Measurements from ENCODE around the gene GNA14.
"Not testable (repeated sequence)": the region's sequence is repeated elsewhere in the genome, so short reads cannot be mapped to it uniquely, and the experiment has no call there.

The GNA14 gene

GRCh38 chr9:77588271-77588937 is 59.7 kb downstream of the GNA14 start:
- peak; percentile 88 for DNase-seq (ENCODE audit: low read depth)

DNA sequence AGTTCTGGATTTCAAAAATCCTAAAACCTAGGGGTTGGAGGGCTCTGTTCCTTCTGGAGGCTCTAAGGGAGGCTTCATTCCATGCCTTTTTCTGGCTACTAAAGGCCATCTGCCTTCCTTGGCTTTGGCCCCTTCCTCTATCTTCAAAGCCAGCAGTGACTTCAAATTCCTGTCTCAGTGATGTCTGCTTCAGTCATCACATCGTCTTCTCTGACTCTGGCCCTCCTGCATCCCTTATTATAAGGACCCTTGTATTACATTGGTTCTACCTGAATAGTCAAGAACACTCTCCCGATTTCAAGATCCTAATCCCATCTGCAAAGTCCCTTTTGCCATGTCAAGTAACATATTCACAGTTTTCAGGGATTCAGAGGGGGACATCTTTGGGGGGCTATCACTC is 60.3 kb downstream of the GNA14 start:
- no peak for DNase-seq (ENCODE audit: low read depth)

DNA sequence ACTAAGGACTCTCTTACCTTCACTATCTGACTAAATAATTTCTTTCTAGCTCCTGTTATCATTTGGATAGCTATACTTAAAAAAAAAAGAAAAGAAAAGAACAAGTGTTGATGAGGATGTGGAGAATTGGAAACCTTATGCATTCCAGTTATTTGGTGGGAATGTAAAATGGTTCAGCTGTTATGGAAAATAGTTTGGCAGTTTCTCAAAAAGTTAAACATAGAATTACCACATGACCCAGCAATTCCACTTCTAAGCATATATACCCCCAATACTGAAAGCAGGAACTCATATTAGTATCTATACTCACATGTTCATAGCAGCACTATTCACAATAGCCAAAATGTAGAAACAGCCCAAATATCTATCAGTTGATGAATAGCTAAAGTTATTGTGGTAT is 61.1 kb downstream of the GNA14 start:
- DNase-seq (ENCODE audit: low read depth), result no peak

- DNase-seq (ENCODE audit: low read depth), result no peak
These were observed 61.5 kb downstream of the GNA14 start for GRCh38 chr9:77586591-77586990.

GRCh38 chr9:77585335-77585786 is 62.8 kb downstream of the GNA14 start:
- DNase-seq (ENCODE audit: low read depth), result no peak

DNA sequence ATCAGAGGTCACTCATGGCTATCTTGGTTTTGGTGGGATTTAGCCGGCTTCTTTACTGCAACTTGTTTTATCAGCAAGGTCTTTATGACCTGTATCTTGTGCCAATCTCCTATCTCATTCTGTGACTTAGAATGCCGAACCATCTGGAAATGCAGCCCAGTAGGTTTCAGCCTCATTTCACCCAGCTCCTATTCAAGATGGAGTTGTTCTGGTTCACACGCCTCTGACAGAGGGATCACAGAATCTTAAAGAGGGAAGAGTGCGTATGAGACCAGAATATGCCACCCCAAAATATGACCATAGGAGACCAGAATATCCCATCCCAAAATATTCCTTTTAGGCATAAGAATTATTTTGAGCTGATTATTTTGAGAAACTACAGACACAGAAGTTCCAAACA is 63.2 kb downstream of the GNA14 start:
- DNase-seq (ENCODE audit: low read depth), result not testable (repeated sequence)

- DNase-seq (ENCODE audit: low read depth), result no peak
These were observed 65.1 kb downstream of the GNA14 start for GRCh38 chr9:77582961-77583576.

GRCh38 chr9:77582525-77582924 is 65.6 kb downstream of the GNA14 start:
- no peak for DNase-seq (ENCODE audit: low read depth)

DNA sequence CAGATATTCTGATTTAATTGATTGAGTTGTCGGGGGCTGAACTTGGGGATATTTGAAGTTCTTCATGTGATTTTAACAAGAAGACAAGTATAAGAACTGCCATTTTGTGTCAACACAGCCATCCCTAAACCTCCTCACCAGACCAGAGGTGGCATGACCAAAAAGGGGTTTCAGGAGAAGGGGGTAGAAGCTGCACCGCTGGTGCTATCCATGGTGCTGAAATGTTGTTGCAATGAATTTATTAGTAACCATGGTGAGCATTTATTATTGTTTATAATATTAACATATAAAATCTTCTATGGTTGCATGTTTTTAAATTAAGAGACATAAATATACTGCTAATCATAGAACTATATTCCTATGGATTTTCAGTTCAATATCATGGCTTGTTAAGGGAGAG is 72.3 kb downstream of the GNA14 start:
- peak; percentile 42 for DNase-seq (ENCODE audit: low read depth)

DNA sequence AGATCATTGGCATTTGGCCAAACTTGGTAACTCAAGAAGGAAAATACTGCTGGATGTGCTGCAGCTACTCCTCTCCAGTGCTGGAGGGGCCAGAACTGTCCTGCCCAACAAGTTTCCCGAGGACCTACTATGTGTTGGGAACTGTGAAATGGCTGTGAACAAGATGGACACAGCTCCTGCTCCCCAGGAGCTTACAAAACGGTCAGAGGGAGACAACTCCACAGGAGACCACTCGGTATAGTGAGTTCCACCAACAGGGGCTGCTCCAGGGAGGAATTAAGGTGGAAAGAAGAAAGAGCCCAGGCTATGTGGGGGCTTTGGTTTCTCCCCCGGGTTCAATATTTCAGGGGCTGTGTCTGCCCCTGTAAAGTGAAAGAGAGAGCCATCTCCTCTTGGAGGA is 78.8 kb downstream of the GNA14 start:
- no peak for DNase-seq (ENCODE audit: low read depth)

GRCh38 chr9:77563174-77563573 is 84.9 kb downstream of the GNA14 start:
- DNase-seq (ENCODE audit: low read depth), result no peak

GRCh38 chr9:77562019-77562748 is 85.9 kb downstream of the GNA14 start:
- no peak for DNase-seq (ENCODE audit: low read depth)

GRCh38 chr9:77561331-77562018 is 86.6 kb downstream of the GNA14 start:
- no peak for DNase-seq (ENCODE audit: low read depth)

DNA sequence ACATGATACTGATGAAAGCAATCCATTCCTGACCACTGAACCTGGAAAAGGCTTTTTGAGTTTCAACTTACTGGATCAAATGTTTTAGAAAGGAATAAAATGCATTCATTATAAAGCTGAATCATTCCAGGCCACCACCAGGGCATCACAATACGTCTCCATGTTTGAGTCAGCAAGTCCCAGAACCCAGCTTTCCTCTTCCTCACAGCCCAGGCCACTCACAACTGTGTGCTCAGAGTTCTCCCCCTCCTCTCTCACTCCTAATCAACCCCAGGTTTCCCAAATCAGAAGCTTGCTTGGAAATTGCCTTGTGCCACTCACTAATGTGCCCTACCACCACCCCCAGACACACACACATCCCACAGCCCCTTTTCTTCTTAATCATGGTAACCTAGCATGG is 91.7 kb downstream of the GNA14 start:
- no peak for DNase-seq (ENCODE audit: low read depth)

DNA sequence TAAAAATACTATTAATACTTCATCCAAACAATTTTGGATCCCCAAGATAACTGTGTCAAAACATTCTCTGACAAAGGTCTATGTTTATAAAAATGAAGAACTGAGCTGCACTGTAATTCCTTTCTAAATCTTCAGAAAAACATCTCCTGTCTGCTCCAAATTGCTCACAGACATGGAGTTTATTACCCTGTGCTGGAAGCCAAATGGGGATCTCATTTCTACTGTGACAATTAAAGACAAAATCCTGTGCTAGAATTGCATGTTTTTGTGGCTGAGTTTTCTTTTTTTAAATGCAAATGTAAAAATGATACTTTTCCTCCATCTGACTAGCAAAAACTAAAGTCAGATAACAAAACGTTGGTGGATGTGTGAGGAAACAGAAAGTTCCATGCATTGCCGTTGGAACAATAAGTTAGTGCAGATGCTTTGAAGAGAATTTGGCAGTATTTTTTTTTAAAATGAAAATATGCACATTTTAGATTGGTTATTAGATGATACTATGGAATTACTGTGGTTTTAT is 93.5 kb downstream of the GNA14 start:
- no peak for DNase-seq (ENCODE audit: low read depth)

DNA sequence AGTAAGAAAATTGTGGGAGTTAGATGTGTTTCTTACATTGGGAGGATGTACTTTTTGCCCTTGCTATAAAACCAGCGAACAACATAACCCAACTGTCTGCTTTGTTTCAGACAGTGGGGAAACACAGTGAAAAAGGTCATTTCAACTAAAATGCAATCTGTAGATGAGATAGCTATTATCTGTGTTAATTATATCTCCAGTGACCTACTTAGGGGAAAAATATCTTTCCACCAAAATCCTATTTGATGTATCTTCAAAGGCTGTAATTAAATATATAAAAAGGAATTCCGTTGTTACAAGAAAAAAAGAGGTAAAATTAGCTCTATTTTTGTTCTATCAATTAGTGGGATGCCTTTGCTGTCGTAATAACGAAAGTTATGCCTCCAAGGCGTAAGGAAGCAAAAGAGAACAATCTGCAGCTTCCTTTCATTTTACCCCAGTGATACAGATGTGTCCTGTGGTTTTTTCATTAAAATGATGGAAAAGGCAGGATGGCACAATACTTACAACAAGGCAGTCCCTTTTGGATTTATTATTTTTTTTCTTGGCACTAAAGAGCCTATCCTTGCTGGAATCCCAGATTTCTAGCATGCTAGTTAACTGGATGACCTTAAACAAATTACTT is 100.9 kb downstream of the GNA14 start:
- DNase-seq (ENCODE audit: low read depth), result no peak

GRCh38 chr9:77546376-77546950 is 101.7 kb downstream of the GNA14 start:
- DNase-seq (ENCODE audit: low read depth), result peak; percentile 50

DNA sequence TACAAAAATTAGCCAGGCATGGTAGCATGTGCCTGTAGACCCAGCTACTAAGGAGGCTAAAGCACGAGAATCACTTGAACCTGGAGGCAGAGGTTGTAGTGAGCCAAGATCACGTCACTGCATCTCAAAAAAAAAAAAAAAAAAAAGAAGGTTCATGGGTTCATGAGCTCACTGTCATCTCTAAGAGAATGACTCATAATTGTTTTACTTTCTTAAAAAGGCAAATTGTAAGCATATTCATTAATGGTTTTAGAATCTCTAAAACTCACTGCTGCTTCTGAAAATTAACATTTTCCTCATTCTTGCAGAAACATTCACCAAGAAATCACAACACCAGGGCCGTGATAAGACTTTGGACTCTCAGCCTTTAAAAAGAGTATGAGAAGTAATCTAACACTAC is 103.6 kb downstream of the GNA14 start:
- DNase-seq (ENCODE audit: low read depth), result peak; percentile 70

GRCh38 chr9:77543131-77543822 is 104.8 kb downstream of the GNA14 start:
- DNase-seq (ENCODE audit: low read depth), result no peak

DNA sequence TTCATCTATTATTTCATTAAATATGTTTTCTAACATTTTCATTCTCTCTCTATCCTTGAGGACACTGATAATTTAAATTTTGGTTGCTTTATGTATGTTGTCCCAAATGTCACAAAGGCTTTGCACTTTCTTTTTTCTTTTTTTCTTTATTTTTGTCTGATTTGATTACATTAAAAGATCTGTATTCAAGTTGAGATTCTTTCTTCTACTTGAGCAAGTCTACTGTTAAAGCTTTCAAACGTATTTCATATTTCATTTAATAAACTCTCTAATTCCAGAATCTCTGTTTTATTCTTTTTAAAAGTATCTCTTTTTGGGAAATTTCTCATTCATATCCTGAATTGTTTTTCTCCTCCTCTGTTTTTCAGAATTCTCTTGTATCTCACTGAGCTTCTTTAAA is 106.5 kb downstream of the GNA14 start:
- no peak for DNase-seq (ENCODE audit: low read depth)

- no peak for DNase-seq (ENCODE audit: low read depth)
These were observed 107.1 kb downstream of the GNA14 start for GRCh38 chr9:77541055-77541454.
